B cell (primary cell): ENCODE results near the gene TAF11L4.

Source experiments
- CTCF ChIP-seq: fragments of 200-600 bp; IDR thresholded peaks from one replicate; pipeline ENCODE4 v1.8.0; 2022; ENCODE audit warnings: antibody characterized with exemption, mild to moderate bottlenecking
- EZH2 ChIP-seq: IDR thresholded peaks from 2 replicates; pipeline ENCODE4 v1.6.1; 2012; ENCODE audit warnings: borderline replicate concordance, low read depth, mild to moderate bottlenecking, moderate library complexity, low read length; ENCODE audit not compliant: insufficient read depth, poor library complexity, severe bottlenecking

- TF ChIP-seq CTCF (no peak), EZH2 (no peak)
Observed at GRCh38 chr5:17497446-17497845, 24.2 kb upstream of the TAF11L4 start.
